ENCODE measurements around the gene CARNS1.
A peak's percentile ranks its signal among the peaks of the same experiment; 100 is the strongest.

Gene CARNS1, protein sequence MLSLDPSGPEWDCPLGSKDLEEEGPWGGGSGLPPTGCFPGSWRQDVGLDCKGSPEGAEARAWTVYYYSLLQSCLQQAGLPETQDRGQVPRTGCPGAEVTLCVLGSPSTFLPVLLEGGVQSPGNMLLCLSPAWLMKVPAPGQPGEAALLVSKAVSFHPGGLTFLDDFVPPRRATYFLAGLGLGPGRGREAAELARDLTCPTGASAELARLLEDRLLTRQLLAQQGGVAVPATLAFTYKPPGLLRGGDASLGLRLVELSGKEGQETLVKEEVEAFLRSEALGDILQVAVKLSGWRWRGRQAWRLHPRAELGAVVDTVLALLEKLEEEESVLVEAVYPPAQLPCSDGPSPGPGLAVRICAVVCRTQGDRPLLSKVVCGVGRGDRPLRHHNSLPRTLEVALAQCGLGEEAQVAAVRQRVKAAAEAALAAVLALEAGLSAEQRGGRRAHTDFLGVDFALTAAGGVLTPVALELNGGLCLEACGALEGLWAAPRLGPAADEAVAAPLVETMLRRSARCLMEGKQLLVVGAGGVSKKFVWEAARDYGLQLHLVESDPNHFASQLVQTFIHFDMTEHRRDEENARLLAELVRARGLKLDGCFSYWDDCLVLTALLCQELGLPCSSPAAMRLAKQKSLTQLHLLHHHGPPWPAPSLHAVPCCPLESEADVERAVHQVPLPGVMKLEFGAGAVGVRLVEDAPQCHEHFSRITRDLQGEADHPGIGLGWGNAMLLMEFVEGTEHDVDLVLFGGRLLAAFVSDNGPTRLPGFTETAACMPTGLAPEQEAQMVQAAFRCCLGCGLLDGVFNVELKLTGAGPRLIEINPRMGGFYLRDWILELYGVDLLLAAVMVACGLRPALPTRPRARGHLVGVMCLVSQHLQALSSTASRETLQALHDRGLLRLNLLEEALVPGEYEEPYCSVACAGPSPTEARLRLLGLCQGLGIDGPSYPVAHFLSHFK

DNA sequence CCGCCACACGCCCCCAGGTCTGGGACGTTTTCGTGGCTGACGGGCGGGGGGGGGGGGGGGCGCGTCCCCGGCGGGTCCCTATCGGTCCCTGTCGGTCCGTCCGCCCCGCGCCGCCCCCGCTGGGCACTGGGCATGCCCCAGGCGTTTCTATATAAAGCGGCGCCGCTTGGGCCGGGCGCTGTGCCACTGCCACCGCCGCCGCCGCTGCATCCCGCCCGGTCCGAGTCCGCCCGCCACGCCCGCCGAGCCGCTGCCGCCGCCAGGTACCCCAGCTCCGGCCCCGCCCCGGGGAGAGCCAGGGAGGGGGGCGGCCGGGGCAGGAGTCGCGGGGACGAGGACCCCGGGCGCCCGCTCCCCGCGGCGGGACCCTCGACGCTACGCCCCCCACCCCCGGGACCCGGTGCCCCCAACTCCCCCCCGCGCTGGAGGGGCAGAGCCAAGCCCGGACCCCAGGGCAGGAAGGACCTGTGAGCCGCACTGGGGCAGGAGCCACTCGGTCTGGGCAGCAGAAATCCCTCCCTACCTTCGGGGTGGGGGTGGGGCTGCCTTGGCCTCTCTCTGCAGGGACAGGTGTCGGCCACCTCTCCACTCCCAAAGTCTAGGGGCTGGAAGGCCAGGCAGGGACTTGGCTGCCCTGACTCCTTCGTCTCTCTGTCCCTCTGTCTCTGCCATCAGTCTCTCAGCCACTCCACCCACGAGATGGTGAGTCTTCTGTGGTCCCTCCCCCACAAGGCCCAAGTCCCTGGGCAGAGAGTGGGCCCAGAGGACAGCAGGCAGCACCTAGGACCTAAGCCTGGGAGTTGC is at the start of gene CARNS1:
Gene CARNS1, plus strand, starts transcription at position 178 of the 804 bp plus-strand sequence. Its CDS starts 522 bp downstream, at position 700.
- DNase-seq (ENCODE audit: low spot score) = no peak
- TF ChIP-seq, protein P1, sequence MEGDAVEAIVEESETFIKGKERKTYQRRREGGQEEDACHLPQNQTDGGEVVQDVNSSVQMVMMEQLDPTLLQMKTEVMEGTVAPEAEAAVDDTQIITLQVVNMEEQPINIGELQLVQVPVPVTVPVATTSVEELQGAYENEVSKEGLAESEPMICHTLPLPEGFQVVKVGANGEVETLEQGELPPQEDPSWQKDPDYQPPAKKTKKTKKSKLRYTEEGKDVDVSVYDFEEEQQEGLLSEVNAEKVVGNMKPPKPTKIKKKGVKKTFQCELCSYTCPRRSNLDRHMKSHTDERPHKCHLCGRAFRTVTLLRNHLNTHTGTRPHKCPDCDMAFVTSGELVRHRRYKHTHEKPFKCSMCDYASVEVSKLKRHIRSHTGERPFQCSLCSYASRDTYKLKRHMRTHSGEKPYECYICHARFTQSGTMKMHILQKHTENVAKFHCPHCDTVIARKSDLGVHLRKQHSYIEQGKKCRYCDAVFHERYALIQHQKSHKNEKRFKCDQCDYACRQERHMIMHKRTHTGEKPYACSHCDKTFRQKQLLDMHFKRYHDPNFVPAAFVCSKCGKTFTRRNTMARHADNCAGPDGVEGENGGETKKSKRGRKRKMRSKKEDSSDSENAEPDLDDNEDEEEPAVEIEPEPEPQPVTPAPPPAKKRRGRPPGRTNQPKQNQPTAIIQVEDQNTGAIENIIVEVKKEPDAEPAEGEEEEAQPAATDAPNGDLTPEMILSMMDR (IDR thresholded peaks at IDR 0.05; ENCODE audit: extremely low read depth, missing control alignments) = no peak

DNA sequence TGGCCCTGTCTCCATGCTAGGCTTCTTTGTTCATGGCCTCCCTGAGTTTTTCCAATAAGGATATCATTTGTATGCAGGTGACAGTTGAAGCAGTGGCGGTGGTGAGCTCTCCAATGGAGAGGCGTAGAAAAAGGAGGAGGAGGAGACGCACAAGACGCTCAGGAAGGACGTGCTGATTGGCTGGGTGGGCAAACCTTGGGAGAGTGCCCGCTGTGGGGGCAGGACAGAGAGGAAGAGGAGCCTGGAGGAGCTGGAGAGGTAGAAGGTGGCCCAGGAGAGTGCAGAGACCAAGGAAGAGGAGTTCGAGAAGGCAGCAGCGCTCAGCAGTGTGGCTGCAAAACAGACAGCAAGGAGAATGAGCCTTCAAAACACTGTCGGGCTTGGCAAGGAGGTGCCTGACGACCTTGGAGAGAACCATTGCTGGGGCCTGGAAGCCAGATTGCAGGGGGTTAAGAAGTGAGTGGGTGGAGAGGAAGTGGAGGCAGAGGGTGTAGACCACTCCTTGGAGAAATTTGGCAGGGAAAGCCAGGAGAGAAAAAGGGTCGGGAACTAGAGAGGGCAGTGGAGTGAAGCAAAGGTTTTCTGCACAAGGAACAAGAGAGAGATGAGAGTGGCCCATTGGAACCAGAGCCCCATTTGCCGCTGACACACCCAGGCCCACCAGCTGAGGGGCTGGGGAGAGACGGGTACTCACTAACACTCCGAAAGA is 49.6 kb upstream of the CARNS1 start:
- DNase-seq (ENCODE audit: low spot score) = no peak
- TF ChIP-seq, protein P1 (IDR thresholded peaks at IDR 0.05; ENCODE audit: extremely low read depth, missing control alignments) = no peak

DNA sequence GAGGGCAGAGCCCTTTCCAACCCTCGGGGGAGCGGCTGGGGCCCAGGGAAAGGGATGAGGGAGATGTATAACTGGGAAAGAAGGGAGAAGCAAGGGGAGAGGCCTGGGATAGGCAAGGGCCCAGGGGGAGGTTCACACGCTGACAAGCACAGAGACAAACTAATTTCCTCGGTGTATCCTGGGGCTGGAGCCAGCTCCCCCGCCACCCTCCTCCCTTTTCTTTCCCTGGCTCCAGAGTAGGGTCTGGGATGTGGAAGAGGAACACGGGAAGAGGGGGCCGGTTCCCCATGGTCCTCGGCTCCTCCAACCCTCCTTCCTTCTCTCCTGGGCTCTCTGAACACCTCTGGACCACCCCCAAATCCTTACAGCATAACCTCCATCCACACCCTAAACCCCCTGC is 48.9 kb upstream of the CARNS1 start:
- DNase-seq (ENCODE audit: low spot score) = no peak
- TF ChIP-seq, protein P1 (IDR thresholded peaks at IDR 0.05; ENCODE audit: extremely low read depth, missing control alignments) = no peak

DNA sequence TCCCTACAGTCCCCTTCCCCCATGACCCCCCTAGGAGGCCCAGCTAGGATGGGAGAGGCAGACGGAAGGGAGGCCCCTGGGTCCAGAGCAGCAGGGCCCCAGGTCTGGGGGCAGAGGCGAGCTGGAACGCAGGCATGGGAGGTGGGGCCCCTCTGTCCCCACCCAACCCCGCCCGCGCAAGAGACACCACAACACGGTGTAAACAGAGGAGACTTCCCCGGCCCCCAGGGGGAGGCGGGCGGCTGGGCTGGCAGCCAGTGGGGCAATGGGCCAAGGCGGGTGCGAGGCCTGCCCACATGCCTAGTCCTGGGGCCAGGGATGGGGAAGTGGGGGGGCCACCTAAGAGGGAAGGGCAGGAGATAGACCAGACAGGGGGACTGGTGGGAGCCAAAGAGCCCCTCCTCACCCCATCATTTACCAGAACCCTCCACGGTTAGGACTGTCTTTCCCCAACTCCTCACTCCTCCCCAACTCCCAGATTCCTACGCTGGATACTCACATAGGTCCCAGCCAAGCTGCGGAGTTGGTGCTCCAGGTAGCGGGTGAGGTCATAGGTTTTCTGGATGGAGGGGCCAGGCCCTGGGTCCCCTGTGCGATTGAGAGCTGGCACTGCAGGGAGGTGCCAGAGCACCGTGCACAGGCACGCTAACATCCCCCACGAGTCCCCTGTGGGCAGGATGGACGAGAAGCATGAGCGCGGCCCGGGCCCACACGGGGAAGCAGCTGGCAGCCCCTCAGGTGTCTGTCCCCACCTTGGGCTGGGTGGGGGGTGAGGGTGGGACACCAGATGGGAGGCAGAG is 48.3 kb upstream of the CARNS1 start:
- TF ChIP-seq, protein P1 (IDR thresholded peaks at IDR 0.05; ENCODE audit: extremely low read depth, missing control alignments) = no peak
- no peak for DNase-seq (ENCODE audit: low spot score)

DNA sequence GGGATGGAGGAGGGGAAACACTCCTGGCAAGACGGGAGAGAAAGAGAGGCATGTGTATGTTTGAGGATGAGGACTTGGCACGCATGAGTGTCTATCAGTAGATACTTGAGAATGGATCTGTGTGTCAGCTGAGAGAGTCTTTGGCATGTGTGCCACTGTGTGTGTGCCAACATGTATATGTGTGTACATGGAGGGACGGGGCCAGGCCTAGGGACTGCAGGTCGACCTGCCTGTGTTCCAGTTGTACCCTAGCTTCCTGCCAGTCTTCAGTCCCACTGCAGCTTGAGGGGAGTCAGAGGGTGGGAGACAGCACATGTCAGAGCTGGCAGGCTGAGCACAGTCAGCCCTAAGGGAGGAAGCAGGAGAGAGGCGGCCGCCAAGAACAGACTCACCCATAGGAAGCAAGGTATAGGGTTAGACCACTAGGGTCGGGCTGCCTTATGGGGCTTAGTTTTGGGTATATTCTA is 47.7 kb upstream of the CARNS1 start:
- TF ChIP-seq, protein P1 (IDR thresholded peaks at IDR 0.05; ENCODE audit: extremely low read depth, missing control alignments) = no peak
- DNase-seq (ENCODE audit: low spot score) = no peak

DNA sequence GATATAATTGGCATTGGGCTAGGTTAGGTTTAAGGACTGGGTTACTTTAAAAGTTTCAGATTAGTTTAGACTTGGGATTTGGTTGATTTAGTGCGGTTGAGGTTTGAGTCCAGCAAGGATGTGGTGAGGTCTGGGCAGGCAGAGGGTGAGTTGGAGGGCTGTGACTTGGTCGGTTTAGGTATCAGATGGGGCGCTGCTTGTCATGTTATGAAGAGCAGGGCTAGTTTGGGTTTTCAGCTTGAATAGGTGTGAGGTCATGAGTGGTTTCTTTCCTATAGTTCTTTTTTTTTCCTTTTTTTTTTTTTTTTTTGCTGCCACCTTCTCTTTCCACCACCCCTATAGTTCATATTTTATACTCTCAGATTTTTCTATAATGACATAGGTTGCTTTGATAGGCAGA is 46.9 kb upstream of the CARNS1 start:
- TF ChIP-seq, protein P1 (IDR thresholded peaks at IDR 0.05; ENCODE audit: extremely low read depth, missing control alignments) = no peak
- peak; percentile 58 for DNase-seq (ENCODE audit: low spot score)

Data from GM20000 (cell line).